GM18499 (cell line): ENCODE results near the gene TAS2R5.
A peak's percentile ranks its signal among the peaks of the same experiment; 100 is the strongest.
"Not testable (repeated sequence)": the region's sequence is repeated elsewhere in the genome, so short reads cannot be mapped to it uniquely, and the experiment has no call there.

Source experiments
- ATAC-seq: cut with Tn5 transposase; IDR thresholded peaks from one replicate; pipeline ENCODE4 v1.9.1; 2021; ENCODE audit warnings: moderate number of reproducible peaks; ENCODE audit not compliant: insufficient read depth, unreplicated experiment

TAS2R5 gene, protein sequence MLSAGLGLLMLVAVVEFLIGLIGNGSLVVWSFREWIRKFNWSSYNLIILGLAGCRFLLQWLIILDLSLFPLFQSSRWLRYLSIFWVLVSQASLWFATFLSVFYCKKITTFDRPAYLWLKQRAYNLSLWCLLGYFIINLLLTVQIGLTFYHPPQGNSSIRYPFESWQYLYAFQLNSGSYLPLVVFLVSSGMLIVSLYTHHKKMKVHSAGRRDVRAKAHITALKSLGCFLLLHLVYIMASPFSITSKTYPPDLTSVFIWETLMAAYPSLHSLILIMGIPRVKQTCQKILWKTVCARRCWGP

GRCh38 chr7:141789917-141790316 lies at the start of gene TAS2R5:
Gene TAS2R5 (plus strand): TSS chr7:141790217. CDS start chr7:141790362, 145 bp downstream.
- no peak for ATAC-seq

GRCh38 chr7:141742229-141742628 lies 47.8 kb upstream of the TAS2R5 start:
- no peak for ATAC-seq

GRCh38 chr7:141744131-141744530 lies 45.9 kb upstream of the TAS2R5 start:
- ATAC-seq = no peak

DNA sequence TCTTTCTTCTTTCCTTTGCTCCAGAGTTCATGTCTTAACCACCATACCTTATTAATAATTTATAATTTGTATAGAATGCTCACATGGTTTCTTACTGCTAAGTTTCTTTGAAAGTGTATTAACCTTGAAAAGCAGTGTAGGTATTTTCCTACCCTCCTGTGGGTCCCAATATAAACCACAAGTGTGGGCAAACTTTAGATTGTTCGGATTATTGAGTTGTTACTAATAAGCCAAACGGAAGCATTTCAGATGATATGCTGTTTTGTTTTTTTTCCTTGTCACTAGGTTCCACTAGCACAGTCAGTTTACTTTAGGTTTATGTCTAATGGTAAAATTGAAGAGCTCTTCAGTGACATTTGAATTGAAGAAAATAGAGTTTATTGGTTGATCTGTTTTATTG lies 41.6 kb upstream of the TAS2R5 start:
- ATAC-seq = no peak

GRCh38 chr7:141751904-141752303 lies 38.1 kb upstream of the TAS2R5 start:
- ATAC-seq = not testable (repeated sequence)

GRCh38 chr7:141752634-141753033 lies 37.4 kb upstream of the TAS2R5 start:
- no peak for ATAC-seq

- ATAC-seq = no peak
These were observed 35.1 kb upstream of the TAS2R5 start for GRCh38 chr7:141754939-141755338.

DNA sequence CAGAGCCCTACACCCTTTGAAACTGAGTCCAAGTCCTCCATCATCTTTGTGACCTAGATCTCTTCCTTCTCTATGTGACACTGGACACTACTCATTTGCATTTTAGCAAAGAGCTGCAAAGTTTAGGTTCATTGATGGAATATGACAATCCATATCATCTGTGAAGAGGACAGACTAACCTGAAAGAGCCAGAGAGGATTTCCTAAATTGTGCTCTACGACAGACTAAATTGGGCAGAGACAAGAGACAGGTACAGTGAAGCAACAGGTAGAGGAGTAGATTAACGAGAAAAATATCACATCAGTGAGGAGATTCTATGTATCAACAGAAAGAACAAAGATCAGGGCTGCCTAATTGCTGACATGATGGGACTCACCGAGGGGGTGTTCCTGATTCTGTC lies 26.2 kb upstream of the TAS2R5 start, which contains the start of gene TAS2R3:
Gene TAS2R3, plus strand, starts transcription at position 301 of the 400 bp plus-strand sequence. Its CDS starts 62 bp downstream, at position 363.
- ATAC-seq = no peak

- ATAC-seq = not testable (repeated sequence)
These were observed 19.9 kb upstream of the TAS2R5 start for GRCh38 chr7:141770083-141770583.

- ATAC-seq = no peak
These were observed 13.6 kb upstream of the TAS2R5 start, which contains the start of gene TAS2R4 for GRCh38 chr7:141776374-141776773. Gene TAS2R4 (plus strand): TSS chr7:141776674. CDS start chr7:141778489, 1,815 bp downstream.

DNA sequence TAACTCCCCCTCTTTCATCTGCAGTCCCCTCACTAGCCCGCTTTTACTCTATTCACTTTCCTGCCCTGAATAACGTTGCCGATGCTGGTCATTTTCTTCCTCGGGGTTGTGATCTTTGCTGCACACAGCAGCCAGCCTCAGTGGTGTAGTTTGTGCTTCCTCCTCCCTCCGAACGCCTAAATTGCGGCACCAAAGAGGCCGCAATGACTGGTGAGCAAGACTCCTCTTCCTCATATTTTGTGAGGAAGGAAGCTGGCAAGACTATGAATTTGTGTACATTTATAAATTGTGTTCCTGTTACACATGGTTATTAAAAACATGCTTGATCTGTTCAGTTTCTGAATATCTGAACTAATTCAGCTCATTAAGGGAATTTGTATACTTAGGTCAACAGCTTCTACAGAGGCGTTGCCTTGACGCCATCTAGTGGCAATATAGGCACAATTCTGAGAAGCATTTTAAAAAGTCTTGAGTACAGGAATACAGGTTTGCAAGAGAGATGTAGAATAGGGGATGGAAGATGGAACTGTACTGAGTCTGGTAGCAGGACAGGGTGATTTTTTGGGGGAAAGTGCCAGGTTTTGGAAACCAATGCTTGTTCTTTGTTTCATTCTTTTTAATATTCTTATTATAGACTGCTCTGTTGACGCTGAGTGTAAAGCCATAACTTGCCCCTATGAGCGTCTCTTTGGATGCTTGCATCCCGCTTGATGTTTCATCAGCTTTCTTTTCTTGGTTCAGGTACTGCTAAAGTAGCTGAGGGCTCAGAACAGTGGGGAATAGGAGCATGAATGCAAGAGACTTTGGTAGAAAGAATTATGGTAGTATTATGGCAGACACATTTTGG lies 4.1 kb upstream of the TAS2R5 start:
- peak; percentile 71 for ATAC-seq

- ATAC-seq = no peak
These were observed 1.7 kb upstream of the TAS2R5 start for GRCh38 chr7:141788296-141788695.

DNA sequence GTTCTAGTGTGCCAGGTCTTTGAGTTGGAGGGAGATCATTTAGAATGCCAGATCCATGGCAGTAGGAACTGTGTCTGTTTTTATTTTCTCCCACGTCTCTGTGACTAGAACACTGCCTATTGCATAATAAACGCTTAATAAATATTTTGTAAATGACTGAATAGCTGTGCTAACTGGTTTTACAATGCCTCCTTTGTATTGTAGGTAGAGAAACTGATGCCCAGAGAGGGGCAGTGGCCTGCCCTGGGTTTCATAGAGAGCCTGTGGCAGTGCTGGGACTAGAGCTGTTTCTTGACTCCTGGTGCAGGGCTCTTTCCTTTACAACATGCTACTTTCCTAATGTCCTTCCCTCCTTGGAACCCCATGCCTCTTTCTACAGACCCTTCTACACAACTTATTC lies 2.5 kb downstream of the TAS2R5 start:
- no peak for ATAC-seq

DNA sequence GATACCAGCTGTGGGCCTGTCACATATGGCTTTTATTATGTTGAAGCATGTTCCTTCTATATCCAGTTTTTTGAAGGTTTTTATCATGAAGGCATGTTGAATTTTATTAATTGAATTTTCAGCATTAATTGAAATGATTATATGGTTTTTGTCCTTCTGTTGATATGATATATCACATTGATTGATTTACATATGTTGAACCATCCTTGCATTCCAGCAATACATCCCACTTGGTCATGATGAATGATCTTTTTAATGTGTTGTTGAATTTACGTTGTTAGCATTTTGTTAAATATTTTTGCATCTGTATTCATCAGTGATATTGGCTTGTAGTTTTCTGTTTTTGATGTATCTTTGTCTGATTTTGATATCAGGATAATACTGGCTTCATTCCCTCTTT lies 30.1 kb downstream of the TAS2R5 start:
- ATAC-seq = no peak

- not testable (repeated sequence) for ATAC-seq
These were observed 32.4 kb downstream of the TAS2R5 start for GRCh38 chr7:141822432-141822831.

GRCh38 chr7:141837683-141838082 lies 47.7 kb downstream of the TAS2R5 start:
- ATAC-seq = no peak

- no peak for ATAC-seq
These were observed 48.6 kb downstream of the TAS2R5 start for GRCh38 chr7:141838581-141838980.

- no peak for ATAC-seq
These were observed 49.2 kb downstream of the TAS2R5 start for GRCh38 chr7:141839256-141839655.

DNA sequence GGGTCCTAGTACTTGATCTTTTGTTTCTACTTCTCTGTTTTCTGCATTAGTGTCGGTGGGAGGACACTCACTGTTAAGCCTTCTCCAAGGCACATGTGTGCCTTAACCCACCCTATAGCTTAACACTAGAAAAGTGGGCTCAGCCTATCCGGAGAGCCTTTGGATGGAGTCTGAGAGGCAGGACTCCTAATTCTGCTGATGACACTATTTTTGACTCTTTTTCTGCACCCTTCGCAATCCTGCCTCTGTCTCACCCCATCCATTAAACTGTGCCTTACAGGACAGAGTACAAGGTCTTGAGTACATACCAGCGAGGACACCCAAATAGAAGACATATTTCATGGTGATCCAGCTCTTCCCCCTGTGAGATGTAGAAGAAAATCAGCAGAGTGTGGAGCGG lies 50.7 kb downstream of the TAS2R5 start:
- no peak for ATAC-seq
